HepG2 (cell line): ENCODE measurements around the gene HBE1. TPM values are rescaled to one million over a fixed set of nuclear protein-coding genes. Genes with fewer than 3 reads are reported as not detected.
"Not testable (repeated sequence)": the region's sequence is repeated elsewhere in the genome, so short reads cannot be mapped to it uniquely, and the experiment has no call there.

Experiments
- ATAC-seq: fragments of 200-7000 bp; cut with Tn5 transposase; 3 replicates; pipeline ENCODE4 v1.9.1; 2020; ENCODE audit warnings: mild to moderate bottlenecking, moderate library complexity
- BruUV-seq: library from RNA; stranded (reverse); fragments of 400-500 nt; replicated peaks from 2 replicates; lab custom pipeline; 2021; lab: Mats Ljungman, UMichigan
- CTCF ChIA-PET: fragments of 300-600 bp; formaldehyde crosslinking; extraction: SDS; loops from one replicate; lab custom pipeline; 2021; ENCODE audit warnings: low total read pairs, inconsistent platforms, low intra/inter-chr PET ratio; lab: Yijun Ruan, JAX
- POLR2A ChIA-PET: fragments of 350-600 bp; sonication (Branson Sonifier 250); formaldehyde crosslinking; loops from one replicate; lab custom pipeline; 2020; ENCODE audit warnings: antibody characterized with exemption, inconsistent platforms; lab: Yijun Ruan, JAX
- DNase-seq: peaks from one replicate; pipeline ENCODE4 v3.0.0-alpha.2; 2015; ENCODE audit warnings: low spot score
- FAIRE-seq: peaks from 3 replicates; lab custom pipeline; 2011; peaks lifted over from hg19 to GRCh38; lab: Jason Lieb, UNC
- H2AFZ ChIP-seq: one replicate; pipeline ENCODE4 v1.6.1; 2011; ENCODE audit warnings: low read length, inconsistent platforms
- H3K27ac ChIP-seq: fragments of 300-600 bp; 3 replicates; pipeline ENCODE4 v1.8.0; 2011; ENCODE audit warnings: mixed run types, mild to moderate bottlenecking, mixed read lengths, low read length, inconsistent platforms; ENCODE audit not compliant: insufficient read depth; ENCODE audit errors: extremely low read length
- H3K27me3 ChIP-seq, 2 experiments: fragments of 200-600 bp in 1 of 2; 2 replicates in 1 of 2; 3 replicates in 1 of 2; pipeline versions ENCODE4 v1.6.0 to v1.8.0; 2011; ENCODE audit warnings: low read length in 2 of 2, mild to moderate bottlenecking in 2 of 2, moderate library complexity in 2 of 2, inconsistent platforms in 1 of 2; ENCODE audit not compliant: insufficient read depth in 2 of 2, control insufficient read depth in 1 of 2
- H3K36me3 ChIP-seq, 2 experiments: fragments of 200-600 bp in 1 of 2; replicated peaks in 1 of 2; 2 replicates in 1 of 2; 3 replicates in 1 of 2; pipeline versions ENCODE4 v1.5.1 to v1.8.0; 2011; ENCODE audit warnings: low read length in 2 of 2, inconsistent platforms in 1 of 2; ENCODE audit not compliant: insufficient read depth in 2 of 2, control insufficient read depth in 1 of 2
- H3K4me1 ChIP-seq: 2 replicates; pipeline ENCODE4 v1.5.1; 2012; ENCODE audit warnings: low read length, inconsistent platforms; ENCODE audit not compliant: insufficient read depth
- H3K4me2 ChIP-seq: 2 replicates; pipeline ENCODE4 v1.6.0; 2011; ENCODE audit warnings: low read depth, low read length, inconsistent platforms
- H3K4me3 ChIP-seq, 3 experiments: fragments of 200-600 bp in 1 of 3; sonication (generic), shearing (Covaris generic) in 1 of 3; replicated peaks in 1 of 3; 2 replicates each; pipeline ENCODE4 v1.5.1; 2011 to 2016; ENCODE audit warnings: low read length in 3 of 3, inconsistent platforms in 2 of 3, low read depth in 2 of 3, mild to moderate bottlenecking in 2 of 3, control low read depth in 1 of 3, mixed read lengths in 1 of 3; ENCODE audit not compliant: insufficient read depth in 1 of 3
- H3K79me2 ChIP-seq: one replicate; pipeline ENCODE4 v1.6.1; 2011; ENCODE audit warnings: low read length, inconsistent platforms; ENCODE audit not compliant: insufficient read depth
- H3K9ac ChIP-seq: 2 replicates; pipeline ENCODE4 v1.6.0; 2011; ENCODE audit warnings: mild to moderate bottlenecking, low read depth, low read length, inconsistent platforms; ENCODE audit not compliant: insufficient read depth
- H3K9me3 ChIP-seq: 2 replicates; pipeline ENCODE4 v1.5.1; 2012; ENCODE audit warnings: mild to moderate bottlenecking, low read length
- H4K20me1 ChIP-seq: 2 replicates; pipeline ENCODE4 v1.6.0; 2011; ENCODE audit warnings: inconsistent platforms, mild to moderate bottlenecking, low read length, moderate library complexity; ENCODE audit not compliant: insufficient read depth
- HOXA3 ChIP-seq: sonication (generic); formaldehyde crosslinking; IDR thresholded peaks from 2 replicates; pipeline ENCODE4 v1.5.0; 2020; ENCODE audit warnings: missing genetic modification reagents
- PCBP2 ChIP-seq: fragments of 200-400 bp; formaldehyde crosslinking; optimal IDR thresholded peaks from 2 replicates; pipeline ENCODE3; 2018; ENCODE audit warnings: low read length, low read depth; ENCODE audit not compliant: poor library complexity, severe bottlenecking
- SATB2 ChIP-seq: sonication (generic); formaldehyde crosslinking; IDR thresholded peaks from 2 replicates; pipeline ENCODE4 v1.5.0; 2020; ENCODE audit warnings: missing genetic modification reagents
- SMC3 ChIP-seq: IDR thresholded peaks from 2 replicates; pipeline ENCODE4 v1.6.1; 2011; ENCODE audit warnings: low read length, improper control_type of control experiment
- SMYD3 ChIP-seq: sonication (generic); formaldehyde crosslinking; IDR thresholded peaks from 2 replicates; pipeline ENCODE4 v1.8.1; 2023; ENCODE audit warnings: mild to moderate bottlenecking, missing genetic modification reagents
- TOPORS ChIP-seq: sonication (generic); formaldehyde crosslinking; IDR thresholded peaks from 2 replicates; pipeline ENCODE4 v1.8.0; 2023; ENCODE audit warnings: mild to moderate bottlenecking, missing genetic modification reagents
- ZNF782 ChIP-seq: sonication (generic); formaldehyde crosslinking; IDR thresholded peaks from 2 replicates; pipeline ENCODE4 v1.4.0; 2020; ENCODE audit warnings: missing genetic modification reagents, mild to moderate bottlenecking, borderline replicate concordance
- ZNF850 ChIP-seq: sonication (generic); formaldehyde crosslinking; conservative IDR thresholded peaks from 2 replicates; pipeline ENCODE4 v1.9.0; 2021; ENCODE audit warnings: mild to moderate bottlenecking, missing genetic modification reagents
- WGBS: methylation state at CpG from one replicate; pipeline ENCODE4 v1.1.6; 2017; ENCODE audit warnings: low lambda C conversion rate; 5-methylcytosine and 5-hydroxymethylcytosine counted together
- in situ Hi-C: cut with HindIII; loops from 2 replicates; pipeline ENCODE4 v1.10.0; 2017; ENCODE audit warnings: low pct_unique_long_range_greater_than_20kb; ENCODE audit not compliant: extremely low pct_ligation_motif_present
- intact Hi-C: fragments of 100-400 bp; cut with micrococcal nuclease; formaldehyde crosslinking; loops from one replicate; pipeline ENCODE4 v1.10.0; 2022; ENCODE audit not compliant: unreplicated experiment
- polyA plus RNA-seq, 8 experiments: library from polyadenylated mRNA; depleted of rRNA in 3 of 8; stranded (reverse) in 7 of 8; unstranded in 1 of 8; fragments of >200 nt; fragmentation: Illumina TruSeq in 4 of 8; extraction: Trizol in 4 of 8; gene quantifications; 2 replicates each; pipeline versions ENCODE4 v1.2.1 to v1.2.3, GENCODE V29; 2011 to 2016; ENCODE audit warnings: low read depth in 4 of 8, missing spikeins in 1 of 8, mixed read lengths in 1 of 8; ENCODE audit not compliant: insufficient read depth in 1 of 8
- total RNA-seq, 5 experiments: library from RNA; depleted of rRNA; stranded (reverse); fragments of >200 nt; fragmentation: Illumina TruSeq; extraction: Trizol; gene quantifications; 2 replicates each; pipeline ENCODE4 v1.2.3, GENCODE V29; 2016; ENCODE audit warnings: low read depth in 1 of 5
- TF ChIP-seq, protein P1 (sequence below): sonication (generic); formaldehyde crosslinking; IDR thresholded peaks from 2 replicates; pipeline ENCODE4 v1.4.0; 2020; ENCODE audit warnings: missing genetic modification reagents
- TF ChIP-seq, protein P2 (sequence below): sonication (generic); formaldehyde crosslinking; IDR thresholded peaks from 2 replicates; pipeline ENCODE4 v1.9.0; 2021; ENCODE audit warnings: missing genetic modification reagents, mild to moderate bottlenecking, borderline replicate concordance

The HBE1 gene
- total and polyA plus RNA-seq, 2 of the 13 experiments (the other 11 are each of a cell fraction or from before 2014, with no cell fraction given): 0.24 to 0.35 TPM

DNA sequence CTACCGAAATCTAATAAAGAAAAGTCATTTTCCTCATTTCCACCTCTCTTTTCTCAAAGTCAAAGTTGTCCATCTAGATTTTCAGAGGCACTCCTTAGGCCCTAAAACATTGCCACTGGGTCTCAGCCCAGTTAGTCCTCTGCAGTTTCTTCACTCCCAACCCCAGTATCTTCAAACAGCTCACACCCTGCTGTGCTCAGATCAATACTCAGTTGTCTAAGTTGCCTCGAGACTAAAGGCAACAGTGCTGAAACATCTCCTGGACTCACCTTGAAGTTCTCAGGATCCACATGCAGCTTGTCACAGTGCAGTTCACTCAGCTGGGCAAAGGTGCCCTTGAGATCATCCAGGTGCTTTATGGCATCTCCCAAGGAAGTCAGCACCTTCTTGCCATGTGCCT, 15.7 kb downstream of the HBE1 start:
- H3K9ac ChIP-seq, H3K27ac ChIP-seq, H3K27me3 ChIP-seq, ATAC-seq, DNase-seq, intact Hi-C loops, FAIRE-seq, H4K20me1 ChIP-seq, H3K4me3 ChIP-seq, POLR2A ChIA-PET, BruUV-seq, CTCF ChIA-PET, in situ Hi-C loops, H3K4me2 ChIP-seq, H3K4me1 ChIP-seq, H3K36me3 ChIP-seq, H2AFZ ChIP-seq, H3K9me3 ChIP-seq, H3K79me2 ChIP-seq: not testable (repeated sequence)
- 1% methylated on average over 2 of the region's 2 CpGs for WGBS

- in situ Hi-C loops, H3K9me3 ChIP-seq, H3K4me3 ChIP-seq, H3K4me2 ChIP-seq, H3K4me1 ChIP-seq, BruUV-seq, H3K36me3 ChIP-seq, POLR2A ChIA-PET, ATAC-seq, FAIRE-seq, H3K79me2 ChIP-seq, H2AFZ ChIP-seq, intact Hi-C loops, H3K27me3 ChIP-seq, H3K9ac ChIP-seq, CTCF ChIA-PET, H4K20me1 ChIP-seq, DNase-seq, H3K27ac ChIP-seq: not testable (repeated sequence)
- WGBS: 14% methylated on average over 5 of the region's 5 CpGs
Measured at GRCh38 chr11:5253440-5253839, 16.3 kb downstream of the HBE1 start.

DNA sequence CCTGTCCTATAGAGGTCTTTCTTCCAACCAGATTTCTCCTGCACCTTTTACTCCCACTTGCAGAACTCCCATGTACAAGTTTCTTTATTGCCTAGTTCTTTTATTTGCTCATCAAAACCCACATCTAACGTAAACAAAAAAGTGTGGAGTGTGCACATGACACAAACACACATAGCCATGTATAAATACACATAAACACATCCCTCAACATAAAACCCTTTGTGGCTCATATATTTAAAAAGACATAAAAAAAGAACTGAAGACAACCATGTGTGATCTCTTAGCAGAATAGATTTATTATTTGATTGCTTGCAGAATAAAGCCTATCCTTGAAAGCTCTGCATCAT, 16.9 kb downstream of the HBE1 start:
- no peak for FAIRE-seq
- peaks cover 0 to 2% of the 10 kb centered on the region in 2 experiments; a peak in 2 of 5 replicates for H3K27me3 ChIP-seq
- H3K4me3 ChIP-seq: no peak overlapping the region
- no peak for ATAC-seq
- H3K36me3 ChIP-seq: no peaks in the 10 kb centered on the region
- H3K4me2 ChIP-seq: no peak overlapping the region
- in situ Hi-C loops (no loop called here), intact Hi-C loops (no loop called here)
- DNase-seq: no peak
- H2AFZ ChIP-seq: no peak overlapping the region
- WGBS: 0% methylated on average over 1 of the region's 1 CpG
- no peak overlapping the region for H3K27ac ChIP-seq
- no peaks in the 10 kb centered on the region for H4K20me1 ChIP-seq
- ChIA-PET CTCF (no interaction called here), POLR2A (no interaction called here)
- no TSS peak for BruUV-seq
- no peak overlapping the region for H3K9ac ChIP-seq
- H3K9me3 ChIP-seq: no peaks in the 10 kb centered on the region
- H3K4me1 ChIP-seq: no peaks in the 10 kb centered on the region
- no peaks in the 10 kb centered on the region for H3K79me2 ChIP-seq
- TF ChIP-seq, protein P1, sequence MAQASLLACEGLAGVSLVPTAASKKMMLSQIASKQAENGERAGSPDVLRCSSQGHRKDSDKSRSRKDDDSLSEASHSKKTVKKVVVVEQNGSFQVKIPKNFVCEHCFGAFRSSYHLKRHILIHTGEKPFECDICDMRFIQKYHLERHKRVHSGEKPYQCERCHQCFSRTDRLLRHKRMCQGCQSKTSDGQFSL (CRISPR knock-in tag): no peak
- TF ChIP-seq TOPORS (CRISPR knock-in tag): no peak
- no peak for TF ChIP-seq ZNF850 (CRISPR knock-in tag)
- no peak for TF ChIP-seq PCBP2
- TF ChIP-seq SMYD3: no peak
- no peak for TF ChIP-seq SMC3
- no peak for TF ChIP-seq ZNF782 (CRISPR knock-in tag)
- TF ChIP-seq SATB2 (CRISPR knock-in tag): no peak
- TF ChIP-seq HOXA3 (CRISPR knock-in tag): no peak
- TF ChIP-seq, protein P2, sequence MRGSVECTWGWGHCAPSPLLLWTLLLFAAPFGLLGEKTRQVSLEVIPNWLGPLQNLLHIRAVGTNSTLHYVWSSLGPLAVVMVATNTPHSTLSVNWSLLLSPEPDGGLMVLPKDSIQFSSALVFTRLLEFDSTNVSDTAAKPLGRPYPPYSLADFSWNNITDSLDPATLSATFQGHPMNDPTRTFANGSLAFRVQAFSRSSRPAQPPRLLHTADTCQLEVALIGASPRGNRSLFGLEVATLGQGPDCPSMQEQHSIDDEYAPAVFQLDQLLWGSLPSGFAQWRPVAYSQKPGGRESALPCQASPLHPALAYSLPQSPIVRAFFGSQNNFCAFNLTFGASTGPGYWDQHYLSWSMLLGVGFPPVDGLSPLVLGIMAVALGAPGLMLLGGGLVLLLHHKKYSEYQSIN (CRISPR knock-in tag): no peak
